ENCODE data around the gene BMS1. TPM values are rescaled to one million over a fixed set of nuclear protein-coding genes. Genes with fewer than 3 reads are reported as not detected.
"Not testable (repeated sequence)": the region's sequence is repeated elsewhere in the genome, so short reads cannot be mapped to it uniquely, and the experiment has no call there.

The BMS1 gene
- total RNA-seq, 4 donors from 2014 or later = 11.6 to 14.9 (median 14.2) TPM

DNA sequence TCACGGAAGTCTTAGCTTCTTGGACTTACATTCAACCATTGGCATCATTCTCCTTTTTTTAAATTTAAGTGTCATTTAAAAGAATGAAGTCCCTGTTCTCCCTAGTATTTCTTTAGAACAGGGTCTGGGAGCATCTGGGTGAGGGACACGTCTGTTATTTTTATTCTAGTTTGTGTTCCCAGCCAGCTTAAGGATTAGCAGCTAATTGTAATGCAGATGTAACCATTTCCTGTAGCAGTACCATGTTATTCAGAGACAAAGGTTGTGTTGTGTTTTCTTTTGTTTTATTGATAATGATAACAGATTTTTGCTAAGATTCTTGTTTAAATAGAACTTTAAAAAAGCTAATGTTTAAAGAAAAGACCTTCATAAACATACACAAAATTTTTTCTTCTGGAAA lies 34.3 kb downstream of the BMS1 start:
- Histone ChIP-seq H3K4me1 (no peaks in the 10 kb centered on the region), H3K4me3 (no peak overlapping the region), H3K27ac (no peak overlapping the region), H3K27me3 (no peaks in the 10 kb centered on the region), H3K9me3 (peaks cover 0 to 5% (median 0%) of the 10 kb centered on the region in 4 donors), H3K36me3 (peaks cover 3 to 90% (median 11%) of the 10 kb centered on the region in 3 donors)
- no peak for DNase-seq (ENCODE audit: low spot score in 2 of 2)
- TF ChIP-seq EP300 (IDR thresholded peaks at IDR 0.05) (no peak), POLR2A (IDR thresholded peaks at IDR 0.05) (no peak)
- 65 to 73% methylated on average over 2 of the region's 2 CpGs for WGBS, 2 donors

DNA sequence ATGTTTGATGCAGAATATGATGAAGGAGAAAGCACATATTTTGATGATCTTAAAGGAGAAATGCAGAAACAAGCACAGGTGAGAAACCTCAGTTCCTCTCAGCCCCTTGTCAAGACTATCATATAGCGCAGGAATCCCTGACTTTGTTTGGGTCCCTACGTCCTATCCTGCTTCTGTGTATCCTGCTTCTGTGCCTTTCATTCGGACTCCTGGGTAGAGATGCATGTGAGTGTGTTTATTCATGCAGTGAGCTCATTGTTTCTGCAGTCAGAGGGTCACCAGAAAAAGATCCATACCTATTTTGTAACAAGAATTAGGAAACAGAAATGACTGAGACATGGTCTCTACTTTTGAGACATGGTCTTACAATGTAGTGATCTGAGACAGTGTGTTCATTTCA lies 34.8 kb downstream of the BMS1 start:
- DNase-seq (ENCODE audit: low spot score in 2 of 2); H3K27ac ChIP-seq; H3K9me3 ChIP-seq; H3K4me1 ChIP-seq; H3K4me3 ChIP-seq; H3K27me3 ChIP-seq: not testable (repeated sequence)
- H3K36me3 ChIP-seq = peaks cover 3 to 88% (median 11%) of the 10 kb centered on the region in 3 donors
- WGBS, 2 donors = 84% methylated on average over 3 of the region's 3 CpGs

DNA sequence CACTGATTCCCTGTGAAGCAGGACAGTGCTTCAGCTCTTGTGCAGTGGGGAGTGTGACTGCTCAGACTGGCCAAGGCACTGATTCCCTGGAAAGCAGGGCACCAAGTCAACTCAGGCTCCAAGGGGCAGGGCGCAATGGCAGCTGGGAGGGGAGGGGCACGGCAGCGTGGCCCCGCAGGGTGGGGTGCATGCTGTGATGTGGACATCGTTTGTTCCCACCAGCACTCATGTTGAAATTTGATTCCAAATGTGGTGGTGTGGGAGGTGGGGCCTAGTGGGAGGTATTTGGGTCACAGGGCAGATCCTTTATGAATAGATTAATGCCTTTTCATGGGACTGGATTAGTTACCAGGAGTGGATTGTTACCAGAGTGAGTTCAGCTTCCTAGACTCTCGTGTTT lies 44.2 kb downstream of the BMS1 start:
- H3K36me3 ChIP-seq = peaks cover 0 to 91% (median 4%) of the 10 kb centered on the region in 3 donors
- DNase-seq (ENCODE audit: low spot score in 2 of 2); H3K9me3 ChIP-seq; H3K27me3 ChIP-seq; H3K4me3 ChIP-seq; H3K27ac ChIP-seq; H3K4me1 ChIP-seq: not testable (repeated sequence)
- 72 to 73% methylated on average over 3 to 6 of the region's 6 CpGs for WGBS, 2 donors

DNA sequence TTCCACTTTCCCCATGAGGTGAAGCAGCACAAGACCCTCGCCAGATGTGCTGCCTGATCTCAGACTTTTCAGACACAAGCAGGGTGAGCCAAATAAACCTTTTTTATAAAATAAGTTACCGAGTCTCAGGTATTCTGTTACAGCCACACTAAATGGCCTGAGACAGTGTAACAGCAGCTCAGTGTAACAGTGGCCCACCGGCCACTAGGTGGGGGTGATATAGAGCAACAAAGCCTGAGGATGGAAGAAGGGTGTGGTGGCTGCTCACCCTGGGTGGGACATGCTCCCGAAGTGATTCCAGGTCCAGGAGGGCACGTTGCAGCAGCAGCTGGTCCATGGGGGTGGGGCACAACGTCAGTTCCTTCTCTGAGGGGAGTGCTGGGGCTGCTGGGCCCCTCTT lies 44.6 kb downstream of the BMS1 start:
- DNase-seq (ENCODE audit: low spot score in 2 of 2) = no peak
- TF ChIP-seq, protein P1, sequence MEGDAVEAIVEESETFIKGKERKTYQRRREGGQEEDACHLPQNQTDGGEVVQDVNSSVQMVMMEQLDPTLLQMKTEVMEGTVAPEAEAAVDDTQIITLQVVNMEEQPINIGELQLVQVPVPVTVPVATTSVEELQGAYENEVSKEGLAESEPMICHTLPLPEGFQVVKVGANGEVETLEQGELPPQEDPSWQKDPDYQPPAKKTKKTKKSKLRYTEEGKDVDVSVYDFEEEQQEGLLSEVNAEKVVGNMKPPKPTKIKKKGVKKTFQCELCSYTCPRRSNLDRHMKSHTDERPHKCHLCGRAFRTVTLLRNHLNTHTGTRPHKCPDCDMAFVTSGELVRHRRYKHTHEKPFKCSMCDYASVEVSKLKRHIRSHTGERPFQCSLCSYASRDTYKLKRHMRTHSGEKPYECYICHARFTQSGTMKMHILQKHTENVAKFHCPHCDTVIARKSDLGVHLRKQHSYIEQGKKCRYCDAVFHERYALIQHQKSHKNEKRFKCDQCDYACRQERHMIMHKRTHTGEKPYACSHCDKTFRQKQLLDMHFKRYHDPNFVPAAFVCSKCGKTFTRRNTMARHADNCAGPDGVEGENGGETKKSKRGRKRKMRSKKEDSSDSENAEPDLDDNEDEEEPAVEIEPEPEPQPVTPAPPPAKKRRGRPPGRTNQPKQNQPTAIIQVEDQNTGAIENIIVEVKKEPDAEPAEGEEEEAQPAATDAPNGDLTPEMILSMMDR (IDR thresholded peaks at IDR 0.05) = no peak
- no peak for TF ChIP-seq POLR2A (IDR thresholded peaks at IDR 0.05)
- Histone ChIP-seq H3K36me3 (peaks cover 0 to 95% (median 4%) of the 10 kb centered on the region in 3 donors), H3K4me3 (no peak overlapping the region), H3K27me3 (no peaks in the 10 kb centered on the region), H3K4me1 (no peaks in the 10 kb centered on the region), H3K9me3 (peaks cover 0 to 7% (median 0%) of the 10 kb centered on the region in 4 donors), H3K27ac (no peak overlapping the region)
- WGBS, 2 donors = 54 to 66% methylated on average over 6 of the region's 6 CpGs

DNA sequence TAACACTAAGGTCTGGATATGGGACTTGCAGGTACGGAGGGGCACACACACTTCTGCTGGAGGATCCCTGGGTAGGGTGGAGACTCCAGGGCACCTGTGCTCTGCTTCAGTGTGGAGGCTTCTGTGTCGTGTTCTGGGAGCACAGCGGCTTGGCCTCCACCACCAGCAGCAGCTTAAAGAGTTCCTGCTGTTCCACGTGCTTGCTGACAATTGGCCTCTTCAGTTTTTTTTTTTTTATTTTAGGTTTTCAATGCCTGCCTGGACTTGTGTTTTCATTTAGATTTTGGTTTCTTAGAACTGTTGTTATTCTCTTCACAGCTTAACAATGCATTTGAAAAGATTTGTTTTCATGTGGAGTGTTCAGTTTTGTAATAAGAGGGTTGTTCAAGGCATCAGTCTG lies 45.8 kb downstream of the BMS1 start:
- 83 to 84% methylated on average over 4 of the region's 4 CpGs for WGBS, 2 donors

DNA sequence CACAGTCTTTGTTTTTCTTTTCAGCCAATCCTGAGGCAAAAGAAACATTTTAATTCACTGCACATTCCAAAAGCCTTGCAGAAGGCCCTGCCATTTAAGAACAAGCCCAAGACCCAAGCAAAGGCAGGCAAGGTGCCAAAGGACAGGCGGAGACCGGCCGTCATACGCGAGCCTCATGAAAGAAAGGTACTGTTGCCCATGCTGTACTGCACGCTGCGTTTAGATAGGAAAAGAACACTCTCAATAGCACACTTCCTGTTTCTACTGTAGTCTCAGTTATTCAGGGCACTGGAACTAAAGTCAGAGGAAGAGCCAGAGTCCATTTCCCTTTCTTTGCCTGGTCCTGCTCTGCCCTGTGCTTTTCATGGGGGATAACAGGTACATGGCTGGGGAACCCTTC lies 47.6 kb downstream of the BMS1 start:
- no peaks in the 10 kb centered on the region for H3K9me3 ChIP-seq
- no peaks in the 10 kb centered on the region for H3K4me1 ChIP-seq
- no peak for TF ChIP-seq EP300 (IDR thresholded peaks at IDR 0.05)
- TF ChIP-seq, protein P1 (IDR thresholded peaks at IDR 0.05) = no peak
- TF ChIP-seq POLR2A (IDR thresholded peaks at IDR 0.05) = no peak
- WGBS, 2 donors = 30 to 49% methylated on average over 7 of the region's 7 CpGs
- H3K27me3 ChIP-seq = no peaks in the 10 kb centered on the region
- DNase-seq (ENCODE audit: low spot score in 2 of 2) = no peak
- no peak overlapping the region for H3K27ac ChIP-seq
- H3K4me3 ChIP-seq = no peak overlapping the region
- H3K36me3 ChIP-seq = peaks cover 0 to 69% (median 0%) of the 10 kb centered on the region in 3 donors

More for the DNA sequence above, 45.8 kb downstream of the BMS1 start:
- peaks cover 0 to 88% (median 4%) of the 10 kb centered on the region in 3 donors for H3K36me3 ChIP-seq
- H3K27ac ChIP-seq; DNase-seq (ENCODE audit: low spot score in 2 of 2); H3K4me1 ChIP-seq; H3K27me3 ChIP-seq; H3K4me3 ChIP-seq; H3K9me3 ChIP-seq: not testable (repeated sequence)

DNA sequence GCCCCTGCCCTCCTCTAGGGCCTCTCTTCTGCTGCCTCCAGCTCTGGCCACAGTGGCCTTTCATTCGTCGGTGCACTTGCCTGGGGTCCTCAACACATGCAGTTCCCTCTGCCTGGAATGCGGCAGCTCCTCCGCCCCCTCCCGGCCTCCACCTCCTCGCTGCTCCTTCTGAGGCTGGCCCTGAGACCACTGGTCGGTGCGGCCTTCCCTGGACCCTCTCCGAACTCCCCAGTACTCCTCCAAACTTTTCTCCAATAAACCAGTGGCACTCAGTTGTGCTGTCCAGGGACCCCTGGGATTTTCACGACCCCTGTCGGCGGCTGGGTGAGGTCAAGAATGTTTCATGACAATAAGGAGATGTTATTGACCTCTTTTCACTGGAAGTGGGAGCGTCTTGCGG lies 53.5 kb downstream of the BMS1 start:
- WGBS, 2 donors = 24 to 45% methylated on average over 13 to 14 of the region's 14 CpGs
- no peak for DNase-seq (ENCODE audit: low spot score in 2 of 2)
- TF ChIP-seq, protein P1 (IDR thresholded peaks at IDR 0.05) = no peak
- TF ChIP-seq POLR2A (IDR thresholded peaks at IDR 0.05) (no peak), EP300 (IDR thresholded peaks at IDR 0.05) (no peak)
- Histone ChIP-seq H3K4me1 (peaks cover 0 to 7% (median 0%) of the 10 kb centered on the region in 4 donors), H3K36me3 (peaks cover 0 to 16% (median 0%) of the 10 kb centered on the region in 3 donors), H3K27ac (no peak overlapping the region), H3K4me3 (no peak overlapping the region), H3K9me3 (no peaks in the 10 kb centered on the region), H3K27me3 (peaks cover 0 to 25% of the 10 kb centered on the region in 2 donors)
